GM19023 (cell line): ENCODE results near the gene RIPOR1.

Experiments
- ATAC-seq: cut with Tn5 transposase; IDR thresholded peaks from one replicate; pipeline ENCODE4 v1.9.1; 2021; ENCODE audit warnings: mild to moderate bottlenecking, moderate library complexity; ENCODE audit not compliant: unreplicated experiment

The RIPOR1 gene

GRCh38 chr16:67594956-67595355 lies 66.3 kb downstream of the RIPOR1 start:
- no peak for ATAC-seq
